PC-9 (cell line): ENCODE data around the gene HSPA1A. TPM values are rescaled to one million over a fixed set of nuclear protein-coding genes. Genes with fewer than 3 reads are reported as not detected.

ENCODE experiments used
- BruUV-seq: library from RNA; stranded (reverse); fragments of 400-500 nt; replicated peaks from 2 replicates; lab custom pipeline; 2021; lab: Mats Ljungman, UMichigan
- CTCF ChIA-PET: fragments of 300-600 bp; sonication (Branson Sonifier 250); formaldehyde crosslinking; loops from one replicate; lab custom pipeline; 2022; ENCODE audit warnings: antibody characterized with exemption; lab: Charles Lee
- POLR2A ChIA-PET: fragments of 300-600 bp; sonication (Branson Sonifier 250); formaldehyde crosslinking; loops from one replicate; lab custom pipeline; 2022; ENCODE audit warnings: antibody characterized with exemption; ENCODE audit not compliant: unreplicated experiment; lab: Charles Lee
- DNase-seq, 2 experiments: peaks; one replicate each; pipeline versions ENCODE4 v3.0.0 to v3.0.0-alpha.2; 2015 to 2022; ENCODE audit warnings: mixed read lengths in 1 of 2
- H2AFZ ChIP-seq: fragments of 200-600 bp; sonication (generic); 2 replicates; pipeline ENCODE4 v1.8.1; 2017; ENCODE audit warnings: antibody characterized with exemption
- H3F3A ChIP-seq: fragments of 200-600 bp; sonication (generic); 2 replicates; pipeline ENCODE4 v1.8.1; 2017; ENCODE audit warnings: antibody characterized with exemption, mild to moderate bottlenecking, low read depth; ENCODE audit not compliant: insufficient read depth
- H3K27ac ChIP-seq: fragments of 200-600 bp; sonication (generic); 2 replicates; pipeline ENCODE4 v1.6.1; 2016; ENCODE audit warnings: mixed run types
- H3K27me3 ChIP-seq: fragments of 200-600 bp; sonication (generic); 2 replicates; pipeline ENCODE4 v1.6.1; 2016; ENCODE audit warnings: low read depth, mixed run types; ENCODE audit not compliant: insufficient read depth
- H3K36me3 ChIP-seq: fragments of 200-600 bp; sonication (generic); 2 replicates; pipeline ENCODE4 v1.6.1; 2016; ENCODE audit warnings: low read depth, mixed run types
- H3K4me1 ChIP-seq: fragments of 200-600 bp; sonication (generic); replicated peaks from 2 replicates; pipeline ENCODE4 v1.6.1; 2016; ENCODE audit warnings: mixed run types; ENCODE audit not compliant: insufficient read depth
- H3K4me2 ChIP-seq: fragments of 200-600 bp; sonication (generic); 2 replicates; pipeline ENCODE4 v1.6.1; 2017; ENCODE audit warnings: mixed run types
- H3K4me3 ChIP-seq: fragments of 200-600 bp; sonication (generic); 2 replicates; pipeline ENCODE4 v1.6.1; 2016; ENCODE audit warnings: mixed run types
- H3K79me2 ChIP-seq: fragments of 200-600 bp; sonication (generic); 2 replicates; pipeline ENCODE4 v1.6.1; 2017; ENCODE audit warnings: low read depth, mixed run types
- H3K9me2 ChIP-seq: fragments of 200-600 bp; sonication (generic); 2 replicates; pipeline ENCODE4 v1.8.1; 2017; ENCODE audit warnings: mild to moderate bottlenecking; ENCODE audit not compliant: insufficient read depth
- H3K9me3 ChIP-seq: fragments of 200-600 bp; sonication (generic); 2 replicates; pipeline ENCODE4 v1.8.1; 2016; ENCODE audit warnings: low read depth; ENCODE audit not compliant: insufficient read depth
- H4K20me1 ChIP-seq: fragments of 200-600 bp; sonication (generic); 2 replicates; pipeline ENCODE4 v1.8.1; 2017; ENCODE audit not compliant: insufficient read depth
- CTCF ChIP-seq: fragments of 200-600 bp; sonication (generic); conservative IDR thresholded peaks from 2 replicates; pipeline ENCODE4 v1.6.1; 2017; ENCODE audit warnings: mixed run types, antibody characterized with exemption, mild to moderate bottlenecking, moderate library complexity
- EZH2 ChIP-seq: fragments of 200-600 bp; sonication (generic); IDR thresholded peaks from 2 replicates; pipeline ENCODE4 v1.8.0; 2017; ENCODE audit warnings: antibody characterized with exemption, low read depth
- intact Hi-C: fragments of 100-400 bp; cut with micrococcal nuclease; formaldehyde crosslinking; loops from one replicate; pipeline ENCODE4 v1.10.0; 2022; ENCODE audit not compliant: unreplicated experiment
- total RNA-seq: library from RNA; stranded (reverse); gene quantifications from 2 replicates; pipeline ENCODE4 v1.2.3, GENCODE V29; 2021

Gene HSPA1A
- total RNA-seq, 1 experiment from 2014 or later, result 385 TPM

GRCh38 chr6:31777667-31778050 lies 37.7 kb upstream of the HSPA1A start:
- POLR2A ChIA-PET, result interaction anchor here (0.5 to 0.9 kb wide), 3 partner anchors 13 to 123 kb away, joined by 3 read pairs; no protein-coding TSS in a partner anchor
- H3K27me3 ChIP-seq, result no peaks in the 10 kb centered on the region
- intact Hi-C loops, result loop anchor here (2.0 to 10.0 kb wide), 3 partner anchors 17 to 177 kb away; partner anchors contain the start of genes HSPA1A, HSPA1L, NELFE and SKIC2
- no peaks in the 10 kb centered on the region for H3K79me2 ChIP-seq
- no peak for TF ChIP-seq CTCF
- TF ChIP-seq EZH2, result no peak
- peaks cover 31% of the 10 kb centered on the region for H3K4me1 ChIP-seq
- H3K36me3 ChIP-seq, result peaks cover 8% of the 10 kb centered on the region; the same call in 1 of the 2 replicates
- peak overlapping the region; percentile 58 for H3K27ac ChIP-seq
- CTCF ChIA-PET, result interaction anchor here (0.6 kb wide), 3 partner anchors 9 to 42 kb away, joined by 3 to 9 read pairs (median 4); no protein-coding TSS in a partner anchor
- no peak for DNase-seq
- no peaks in the 10 kb centered on the region for H4K20me1 ChIP-seq
- peaks cover 31% of the 10 kb centered on the region; the same call in 1 of the 2 replicates for H3F3A ChIP-seq
- no peak overlapping the region for H3K4me3 ChIP-seq
- BruUV-seq, result TSS peak; percentile 39
- no peak overlapping the region; the same call in 1 of the 2 replicates for H3K4me2 ChIP-seq
- H2AFZ ChIP-seq, result no peak overlapping the region
- H3K9me3 ChIP-seq, result no peaks in the 10 kb centered on the region
- no peaks in the 10 kb centered on the region for H3K9me2 ChIP-seq

DNA sequence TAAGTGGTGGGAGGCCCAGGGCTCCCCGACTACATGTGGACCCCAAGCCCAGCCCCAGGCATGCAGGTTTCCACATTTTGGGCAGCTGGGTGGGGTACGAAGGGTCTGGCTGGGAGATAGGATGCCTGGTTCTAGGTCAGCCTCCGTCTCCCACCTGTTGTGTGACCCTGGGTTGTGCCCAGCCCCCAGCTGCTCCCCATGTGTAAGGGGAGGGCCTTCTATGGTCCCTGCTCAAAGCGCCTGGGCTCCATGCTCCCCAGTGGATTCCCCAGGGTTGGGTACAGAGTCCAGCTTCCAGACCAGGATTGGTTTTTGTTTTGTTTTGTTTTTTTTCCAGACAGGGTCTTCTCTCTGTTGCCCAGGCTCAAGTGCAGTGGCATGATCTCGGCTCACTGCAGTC lies 37.1 kb upstream of the HSPA1A start:
- TF ChIP-seq CTCF, result no peak
- no peak for TF ChIP-seq EZH2
- Histone ChIP-seq H3K36me3 (peaks cover 12% of the 10 kb centered on the region; the same call in 1 of the 2 replicates), H3K27ac (peak overlapping the region; percentile 58), H3K9me2 (no peaks in the 10 kb centered on the region), H3K4me1 (peaks cover 31% of the 10 kb centered on the region), H2AFZ (no peak overlapping the region), H3F3A (peaks cover 28% of the 10 kb centered on the region; the same call in 1 of the 2 replicates), H3K4me3 (no peak overlapping the region), H3K4me2 (no peak overlapping the region), H3K9me3 (no peaks in the 10 kb centered on the region), H4K20me1 (no peaks in the 10 kb centered on the region), H3K27me3 (no peaks in the 10 kb centered on the region), H3K79me2 (no peaks in the 10 kb centered on the region)
- POLR2A ChIA-PET, result interaction anchor here (0.6 kb wide), 1 partner anchor 122 kb away, joined by 3 read pairs; no protein-coding TSS in a partner anchor
- DNase-seq, result no peak
- no TSS peak for BruUV-seq
- CTCF ChIA-PET, result interaction anchor here (0.6 kb wide), 1 partner anchor 43 kb away, joined by 9 read pairs; no protein-coding TSS in a partner anchor
- intact Hi-C loops, result loop anchor here (10.0 kb wide), 1 partner anchor 177 kb away; the partner anchor contains the start of genes NELFE and SKIC2

- H4K20me1 ChIP-seq, result no peaks in the 10 kb centered on the region
- peaks cover 16% of the 10 kb centered on the region; the same call in 1 of the 2 replicates for H3K36me3 ChIP-seq
- no peaks in the 10 kb centered on the region for H3K27me3 ChIP-seq
- H3K27ac ChIP-seq, result no peak overlapping the region
- no peak for TF ChIP-seq CTCF
- no peak for TF ChIP-seq EZH2
- DNase-seq, result no peak
- H3K79me2 ChIP-seq, result no peaks in the 10 kb centered on the region
- H3K4me2 ChIP-seq, result no peak overlapping the region
- intact Hi-C loops, result loop anchor here (10.0 kb wide), 1 partner anchor 176 kb away; the partner anchor contains the start of genes NELFE and SKIC2
- BruUV-seq, result no TSS peak
- peaks cover 24% of the 10 kb centered on the region; the same call in 1 of the 2 replicates for H3F3A ChIP-seq
- no peak overlapping the region for H3K4me3 ChIP-seq
- POLR2A ChIA-PET, result interaction anchor here (0.6 kb wide), 1 partner anchor 166 kb away, joined by 5 read pairs; the partner anchor contains the start of gene CFB
- no peaks in the 10 kb centered on the region for H3K9me3 ChIP-seq
- H3K4me1 ChIP-seq, result peaks cover 31% of the 10 kb centered on the region
- H2AFZ ChIP-seq, result no peak overlapping the region
- CTCF ChIA-PET, result no interaction called here
- no peaks in the 10 kb centered on the region for H3K9me2 ChIP-seq
These were observed 36.1 kb upstream of the HSPA1A start for GRCh38 chr6:31778999-31779885.
